BLaER1 (cell line): ENCODE measurements around the gene FAM204A.

Experiments
- H3K27ac ChIP-seq: shearing (Covaris generic); formaldehyde crosslinking; 2 replicates; pipeline ENCODE4 v1.8.1; 2022
- H3K27me3 ChIP-seq: shearing (Covaris generic); formaldehyde crosslinking; 2 replicates; pipeline ENCODE4 v1.8.1; 2022
- H3K36me3 ChIP-seq: shearing (Covaris generic); formaldehyde crosslinking; 2 replicates; pipeline ENCODE4 v1.8.1; 2022
- H3K4me1 ChIP-seq: shearing (Covaris generic); formaldehyde crosslinking; 2 replicates; pipeline ENCODE4 v1.8.1; 2022
- H3K4me2 ChIP-seq: shearing (Covaris generic); formaldehyde crosslinking; 2 replicates; pipeline ENCODE4 v1.8.1; 2022
- H3K4me3 ChIP-seq: shearing (Covaris generic); formaldehyde crosslinking; 2 replicates; pipeline ENCODE4 v1.8.1; 2022
- H3K9ac ChIP-seq: shearing (Covaris generic); formaldehyde crosslinking; 2 replicates; pipeline ENCODE4 v1.8.1; 2022
- H3K9me3 ChIP-seq: shearing (Covaris generic); formaldehyde crosslinking; 2 replicates; pipeline ENCODE4 v1.8.1; 2022
- H4K20me1 ChIP-seq: shearing (Covaris generic); formaldehyde crosslinking; 2 replicates; pipeline ENCODE4 v1.8.1; 2022
- Cebpa-rat ChIP-seq: shearing (Covaris generic); IDR thresholded peaks from 2 replicates; pipeline ENCODE4 v1.8.1; 2022

The FAM204A gene

GRCh38 chr10:118309911-118310310 is 32.2 kb downstream of the FAM204A start:
- H4K20me1 ChIP-seq = peaks cover 18% of the 10 kb centered on the region; the same call in 1 of the 2 replicates
- no peak for TF ChIP-seq Cebpa-rat
- no peaks in the 10 kb centered on the region for H3K27me3 ChIP-seq
- H3K27ac ChIP-seq = no peak overlapping the region
- H3K4me1 ChIP-seq = no peaks in the 10 kb centered on the region
- H3K9ac ChIP-seq = no peak overlapping the region
- no peak overlapping the region for H3K4me2 ChIP-seq
- no peak overlapping the region for H3K4me3 ChIP-seq
- no peaks in the 10 kb centered on the region for H3K9me3 ChIP-seq
- peaks cover 87% of the 10 kb centered on the region for H3K36me3 ChIP-seq

- H3K36me3 ChIP-seq = peaks cover 92% of the 10 kb centered on the region
- peaks cover 18% of the 10 kb centered on the region; the same call in 1 of the 2 replicates for H4K20me1 ChIP-seq
- H3K4me3 ChIP-seq = no peak overlapping the region
- no peak overlapping the region for H3K4me2 ChIP-seq
- H3K27me3 ChIP-seq = no peaks in the 10 kb centered on the region
- no peaks in the 10 kb centered on the region for H3K4me1 ChIP-seq
- H3K9me3 ChIP-seq = no peaks in the 10 kb centered on the region
- H3K27ac ChIP-seq = no peak overlapping the region
- no peak for TF ChIP-seq Cebpa-rat
- no peak overlapping the region for H3K9ac ChIP-seq
Observed at GRCh38 chr10:118308664-118309063, 33.5 kb downstream of the FAM204A start.

- Histone ChIP-seq H3K27ac (no peak overlapping the region), H4K20me1 (peaks cover 11% of the 10 kb centered on the region; the same call in 1 of the 2 replicates), H3K4me2 (no peak overlapping the region), H3K36me3 (peaks cover 84% of the 10 kb centered on the region), H3K9ac (no peak overlapping the region), H3K4me1 (no peaks in the 10 kb centered on the region), H3K9me3 (no peaks in the 10 kb centered on the region), H3K4me3 (no peak overlapping the region), H3K27me3 (no peaks in the 10 kb centered on the region)
- TF ChIP-seq Cebpa-rat = no peak
Observed at GRCh38 chr10:118307859-118308258, 34.3 kb downstream of the FAM204A start.

GRCh38 chr10:118307220-118307619 is 34.9 kb downstream of the FAM204A start:
- Histone ChIP-seq H4K20me1 (peaks cover 5% of the 10 kb centered on the region; the same call in 1 of the 2 replicates), H3K27ac (no peak overlapping the region), H3K9me3 (no peaks in the 10 kb centered on the region), H3K4me1 (no peaks in the 10 kb centered on the region), H3K27me3 (no peaks in the 10 kb centered on the region), H3K4me3 (no peak overlapping the region), H3K9ac (no peak overlapping the region), H3K4me2 (no peak overlapping the region), H3K36me3 (peaks cover 78% of the 10 kb centered on the region)
- no peak for TF ChIP-seq Cebpa-rat

- Histone ChIP-seq H3K27ac (no peak overlapping the region), H3K4me2 (no peak overlapping the region), H3K9ac (no peak overlapping the region), H3K9me3 (no peaks in the 10 kb centered on the region), H3K36me3 (peaks cover 64% of the 10 kb centered on the region), H3K4me3 (no peak overlapping the region), H3K4me1 (no peaks in the 10 kb centered on the region), H4K20me1 (no peaks in the 10 kb centered on the region), H3K27me3 (no peaks in the 10 kb centered on the region)
- no peak for TF ChIP-seq Cebpa-rat
Observed at GRCh38 chr10:118305730-118306129, 36.4 kb downstream of the FAM204A start.

GRCh38 chr10:118304521-118304920 is 37.6 kb downstream of the FAM204A start:
- no peaks in the 10 kb centered on the region for H3K27me3 ChIP-seq
- H3K4me3 ChIP-seq = no peak overlapping the region
- no peaks in the 10 kb centered on the region for H3K4me1 ChIP-seq
- H3K9ac ChIP-seq = no peak overlapping the region
- H4K20me1 ChIP-seq = no peaks in the 10 kb centered on the region
- H3K9me3 ChIP-seq = no peaks in the 10 kb centered on the region
- no peak overlapping the region for H3K4me2 ChIP-seq
- TF ChIP-seq Cebpa-rat = no peak
- H3K27ac ChIP-seq = no peak overlapping the region
- peaks cover 53% of the 10 kb centered on the region for H3K36me3 ChIP-seq

- H3K4me1 ChIP-seq = no peaks in the 10 kb centered on the region
- no peaks in the 10 kb centered on the region for H4K20me1 ChIP-seq
- no peak overlapping the region for H3K27ac ChIP-seq
- no peak overlapping the region for H3K9ac ChIP-seq
- no peak overlapping the region for H3K4me3 ChIP-seq
- H3K9me3 ChIP-seq = no peaks in the 10 kb centered on the region
- no peak overlapping the region for H3K4me2 ChIP-seq
- no peak for TF ChIP-seq Cebpa-rat
- H3K36me3 ChIP-seq = peaks cover 37% of the 10 kb centered on the region
- H3K27me3 ChIP-seq = no peaks in the 10 kb centered on the region
Observed at GRCh38 chr10:118301211-118301610, 40.9 kb downstream of the FAM204A start.

GRCh38 chr10:118300320-118300719 is 41.8 kb downstream of the FAM204A start:
- Histone ChIP-seq H3K9me3 (no peaks in the 10 kb centered on the region), H3K27me3 (no peaks in the 10 kb centered on the region), H3K4me1 (no peaks in the 10 kb centered on the region), H3K9ac (no peak overlapping the region), H3K27ac (no peak overlapping the region), H3K4me3 (no peak overlapping the region), H3K36me3 (peaks cover 29% of the 10 kb centered on the region), H3K4me2 (no peak overlapping the region), H4K20me1 (no peaks in the 10 kb centered on the region)
- TF ChIP-seq Cebpa-rat = no peak

GRCh38 chr10:118298787-118299186 is 43.3 kb downstream of the FAM204A start:
- Histone ChIP-seq H3K27ac (no peak overlapping the region), H3K9ac (no peak overlapping the region), H3K4me2 (no peak overlapping the region), H3K4me3 (no peak overlapping the region), H3K27me3 (no peaks in the 10 kb centered on the region), H3K9me3 (no peaks in the 10 kb centered on the region), H3K4me1 (no peaks in the 10 kb centered on the region), H4K20me1 (no peaks in the 10 kb centered on the region), H3K36me3 (peaks cover 13% of the 10 kb centered on the region)
- no peak for TF ChIP-seq Cebpa-rat

- Histone ChIP-seq H3K9ac (no peak overlapping the region), H3K36me3 (no peaks in the 10 kb centered on the region), H3K27me3 (no peaks in the 10 kb centered on the region), H3K4me3 (no peak overlapping the region), H4K20me1 (no peaks in the 10 kb centered on the region), H3K27ac (no peak overlapping the region), H3K4me2 (no peak overlapping the region), H3K9me3 (no peaks in the 10 kb centered on the region), H3K4me1 (no peaks in the 10 kb centered on the region)
- TF ChIP-seq Cebpa-rat = no peak
Observed at GRCh38 chr10:118291122-118291521, 51.0 kb downstream of the FAM204A start.

GRCh38 chr10:118290471-118290995 is 51.6 kb downstream of the FAM204A start:
- Histone ChIP-seq H3K27ac (no peak overlapping the region), H3K4me2 (no peak overlapping the region)

More at GRCh38 chr10:118290471-118290995, 51.6 kb downstream of the FAM204A start:
- Histone ChIP-seq H3K27me3 (no peaks in the 10 kb centered on the region), H3K9me3 (no peaks in the 10 kb centered on the region), H3K4me1 (no peaks in the 10 kb centered on the region), H4K20me1 (no peaks in the 10 kb centered on the region), H3K9ac (no peak overlapping the region), H3K36me3 (no peaks in the 10 kb centered on the region), H3K4me3 (no peak overlapping the region)
- no peak for TF ChIP-seq Cebpa-rat
